ENCODE data around the gene ADRA1B.

- TF ChIP-seq CTCF (conservative IDR thresholded peaks at IDR 0.05 in 1 of 2, IDR thresholded peaks at IDR 0.05 in 1 of 2; ENCODE audit: extremely low read depth in 1 of 2, insufficient read depth in 1 of 2, low read depth in 1 of 2, low read length in 2 of 2) (no peak), EZH2 (IDR thresholded peaks at IDR 0.05; ENCODE audit: borderline replicate concordance, low read length) (no peak)
Observed at GRCh38 chr5:159962214-159962613, 45.9 kb downstream of the ADRA1B start.
